Thyroid gland (tissue), 4 donors: ENCODE results near the gene CCDC187.

Experiments
- CTCF ChIP-seq, 6 experiments: fragments of 200-600 bp in 3 of 6; fragments of 450-650 bp in 3 of 6; sonication (generic) in 3 of 6; IDR thresholded peaks; one replicate each; pipeline ENCODE4 v1.5.1; 2016 to 2019; ENCODE audit warnings: antibody characterized with exemption in 6 of 6, mild to moderate bottlenecking in 2 of 6, inconsistent platforms in 1 of 6, moderate library complexity in 1 of 6
- POLR2A ChIP-seq, 2 donors: fragments of 450-650 bp; IDR thresholded peaks; one replicate each; pipeline ENCODE4 v1.6.1; 2017; ENCODE audit warnings: antibody characterized with exemption in 2 of 2, mild to moderate bottlenecking in 2 of 2, moderate library complexity in 1 of 2

- TF ChIP-seq CTCF (IDR thresholded peaks at IDR 0.05): no peak
- TF ChIP-seq POLR2A (IDR thresholded peaks at IDR 0.05): no peak
Measured at GRCh38 chr9:136352682-136353081, 48.8 kb upstream of the CCDC187 start.
